Measurements from ENCODE around the gene HSPA12A.

DNA sequence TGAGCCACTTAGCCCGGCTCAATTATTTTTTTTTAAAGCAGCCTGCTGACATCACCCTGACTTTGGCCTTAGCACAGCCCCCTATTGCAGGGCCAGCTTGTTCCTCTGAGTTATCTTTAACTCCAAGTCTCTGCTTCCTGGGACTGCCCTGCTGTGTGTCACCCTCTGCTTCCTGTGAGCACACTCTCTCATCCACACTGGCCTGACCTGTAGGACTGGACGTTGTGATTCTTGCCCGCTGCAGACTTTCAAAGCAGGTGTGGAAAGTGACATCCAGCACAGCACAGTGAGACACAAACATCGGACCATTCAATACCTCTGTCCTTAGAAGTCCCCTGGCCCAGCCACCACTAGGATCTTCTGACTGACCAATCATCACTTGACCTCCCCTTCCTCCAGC, 26.4 kb upstream of the HSPA12A start:
- no peak for TF ChIP-seq POLR2A (IDR thresholded peaks at IDR 0.05)
- TF ChIP-seq, protein P1, sequence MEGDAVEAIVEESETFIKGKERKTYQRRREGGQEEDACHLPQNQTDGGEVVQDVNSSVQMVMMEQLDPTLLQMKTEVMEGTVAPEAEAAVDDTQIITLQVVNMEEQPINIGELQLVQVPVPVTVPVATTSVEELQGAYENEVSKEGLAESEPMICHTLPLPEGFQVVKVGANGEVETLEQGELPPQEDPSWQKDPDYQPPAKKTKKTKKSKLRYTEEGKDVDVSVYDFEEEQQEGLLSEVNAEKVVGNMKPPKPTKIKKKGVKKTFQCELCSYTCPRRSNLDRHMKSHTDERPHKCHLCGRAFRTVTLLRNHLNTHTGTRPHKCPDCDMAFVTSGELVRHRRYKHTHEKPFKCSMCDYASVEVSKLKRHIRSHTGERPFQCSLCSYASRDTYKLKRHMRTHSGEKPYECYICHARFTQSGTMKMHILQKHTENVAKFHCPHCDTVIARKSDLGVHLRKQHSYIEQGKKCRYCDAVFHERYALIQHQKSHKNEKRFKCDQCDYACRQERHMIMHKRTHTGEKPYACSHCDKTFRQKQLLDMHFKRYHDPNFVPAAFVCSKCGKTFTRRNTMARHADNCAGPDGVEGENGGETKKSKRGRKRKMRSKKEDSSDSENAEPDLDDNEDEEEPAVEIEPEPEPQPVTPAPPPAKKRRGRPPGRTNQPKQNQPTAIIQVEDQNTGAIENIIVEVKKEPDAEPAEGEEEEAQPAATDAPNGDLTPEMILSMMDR (IDR thresholded peaks at IDR 0.05), result no peak

Measured in Peyer's patch (tissue), 4 donors.